K562 (cell line): ENCODE results near the gene PDE2A. TPM values are rescaled to one million over a fixed set of nuclear protein-coding genes. Genes with fewer than 3 reads are reported as not detected.
A peak's percentile ranks its signal among the peaks of the same experiment; 100 is the strongest.

Experiments
- CCAR2 ChIP-seq: fragments of 200-400 bp; formaldehyde crosslinking; IDR thresholded peaks from 2 replicates; pipeline ENCODE4 v1.6.1; 2017; ENCODE audit warnings: mild to moderate bottlenecking, low read depth, low read length
- CSDE1 ChIP-seq, 2 experiments: fragments of 450-650 bp; IDR thresholded peaks; 2 replicates each; pipeline ENCODE4 v1.6.1; 2016; ENCODE audit warnings: mild to moderate bottlenecking in 1 of 2
- EHMT2 ChIP-seq: fragments of 450-650 bp; IDR thresholded peaks from 2 replicates; pipeline ENCODE4 v1.6.1; 2018; ENCODE audit warnings: antibody characterized with exemption
- MIER1 ChIP-seq: fragments of 450-650 bp; IDR thresholded peaks from 2 replicates; pipeline ENCODE4 v1.6.1; 2016; ENCODE audit warnings: antibody characterized with exemption, mild to moderate bottlenecking, low read depth
- RBBP5 ChIP-seq: fragments of 200-600 bp; sonication (generic); IDR thresholded peaks from 2 replicates; pipeline ENCODE4 v1.6.1; 2012; ENCODE audit warnings: borderline replicate concordance, mild to moderate bottlenecking, low read length, control low read depth, inconsistent platforms; ENCODE audit not compliant: insufficient read depth, poor library complexity, severe bottlenecking
- polyA plus RNA-seq, 8 experiments: library from polyadenylated mRNA; depleted of rRNA in 4 of 8; stranded (reverse) in 5 of 8; unstranded in 3 of 8; fragments of >200 nt; fragmentation: Nextera tagmentation in 2 of 8; fragmentation: Illumina TruSeq in 1 of 8; extraction: Ambion mirVana in 2 of 8; extraction: Trizol in 1 of 8; gene quantifications; 2 replicates each; pipeline versions ENCODE4 v1.2.1 to v1.2.3, GENCODE V29; 2011 to 2014; ENCODE audit warnings: inconsistent platforms in 1 of 8, missing spikeins in 1 of 8
- total RNA-seq, 7 experiments: library from RNA; depleted of rRNA in 6 of 7; stranded (reverse); fragments of >200 nt in 6 of 7; fragmentation: Illumina TruSeq in 2 of 7; extraction: Trizol in 2 of 7; gene quantifications; 2 replicates each; pipeline versions ENCODE4 v1.2.1 to v1.2.3, GENCODE V29; 2011 to 2021; ENCODE audit warnings: low replicate concordance in 1 of 7
- TF ChIP-seq, protein P1 (sequence below), 2 experiments: fragments of 450-650 bp; IDR thresholded peaks; 2 replicates each; pipeline ENCODE4 v1.6.1; 2018; ENCODE audit warnings: mild to moderate bottlenecking in 2 of 2, low read depth in 1 of 2; ENCODE audit not compliant: partially characterized antibody in 2 of 2
- TF ChIP-seq, protein P2 (sequence below), 2 experiments: fragments of 450-650 bp; formaldehyde crosslinking in 1 of 2; IDR thresholded peaks; 2 replicates each; pipeline versions ENCODE4 v1.4.0 to v1.6.1; 2014 to 2020; ENCODE audit warnings: mild to moderate bottlenecking in 2 of 2, borderline replicate concordance in 1 of 2, low read depth in 1 of 2
- TF ChIP-seq, protein P3 (sequence below): fragments of 200-800 bp; sonication (Bioruptor generic); IDR thresholded peaks from 2 replicates; pipeline ENCODE4 v1.6.1; 2017; ENCODE audit warnings: missing genetic modification characterization, missing compliant biosample characterization
- TF ChIP-seq, protein P4 (sequence below): sonication (generic); formaldehyde crosslinking; IDR thresholded peaks from 2 replicates; pipeline ENCODE4 v1.8.0; 2022; ENCODE audit warnings: missing genetic modification reagents, mild to moderate bottlenecking, moderate library complexity, borderline replicate concordance

The PDE2A gene
- total and polyA plus RNA-seq, 9 of the 15 experiments (the other 6 are each of a cell fraction or from before 2014, with no cell fraction given), result 0.07 to 15.2 (median 1.6) TPM; not detected in 1

DNA sequence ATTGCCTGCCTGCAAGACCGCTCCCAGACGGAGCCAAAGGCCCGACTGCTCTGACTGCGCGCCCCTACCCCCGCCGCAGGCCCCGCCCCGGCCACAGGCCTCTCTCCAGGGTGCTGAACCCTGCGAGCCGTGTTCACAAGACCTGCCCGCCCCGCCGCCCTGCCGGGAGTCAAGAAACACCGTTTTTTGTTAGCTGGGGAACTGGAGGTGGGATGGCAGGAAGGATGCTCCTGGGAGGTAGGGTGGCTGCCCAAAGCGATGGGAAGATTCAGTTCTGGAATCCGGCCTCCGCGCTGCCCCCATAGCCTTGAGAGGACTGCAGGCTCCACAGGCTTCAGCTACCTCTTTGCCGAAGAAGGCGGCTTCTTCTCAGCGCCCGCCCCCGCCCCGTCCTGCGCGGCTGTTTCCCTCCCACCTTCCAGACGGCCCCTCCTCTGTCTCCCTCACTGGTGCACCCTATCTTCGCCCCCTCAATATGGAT is 2.7 kb upstream of the PDE2A start (continued):
- TF ChIP-seq, protein P1, sequence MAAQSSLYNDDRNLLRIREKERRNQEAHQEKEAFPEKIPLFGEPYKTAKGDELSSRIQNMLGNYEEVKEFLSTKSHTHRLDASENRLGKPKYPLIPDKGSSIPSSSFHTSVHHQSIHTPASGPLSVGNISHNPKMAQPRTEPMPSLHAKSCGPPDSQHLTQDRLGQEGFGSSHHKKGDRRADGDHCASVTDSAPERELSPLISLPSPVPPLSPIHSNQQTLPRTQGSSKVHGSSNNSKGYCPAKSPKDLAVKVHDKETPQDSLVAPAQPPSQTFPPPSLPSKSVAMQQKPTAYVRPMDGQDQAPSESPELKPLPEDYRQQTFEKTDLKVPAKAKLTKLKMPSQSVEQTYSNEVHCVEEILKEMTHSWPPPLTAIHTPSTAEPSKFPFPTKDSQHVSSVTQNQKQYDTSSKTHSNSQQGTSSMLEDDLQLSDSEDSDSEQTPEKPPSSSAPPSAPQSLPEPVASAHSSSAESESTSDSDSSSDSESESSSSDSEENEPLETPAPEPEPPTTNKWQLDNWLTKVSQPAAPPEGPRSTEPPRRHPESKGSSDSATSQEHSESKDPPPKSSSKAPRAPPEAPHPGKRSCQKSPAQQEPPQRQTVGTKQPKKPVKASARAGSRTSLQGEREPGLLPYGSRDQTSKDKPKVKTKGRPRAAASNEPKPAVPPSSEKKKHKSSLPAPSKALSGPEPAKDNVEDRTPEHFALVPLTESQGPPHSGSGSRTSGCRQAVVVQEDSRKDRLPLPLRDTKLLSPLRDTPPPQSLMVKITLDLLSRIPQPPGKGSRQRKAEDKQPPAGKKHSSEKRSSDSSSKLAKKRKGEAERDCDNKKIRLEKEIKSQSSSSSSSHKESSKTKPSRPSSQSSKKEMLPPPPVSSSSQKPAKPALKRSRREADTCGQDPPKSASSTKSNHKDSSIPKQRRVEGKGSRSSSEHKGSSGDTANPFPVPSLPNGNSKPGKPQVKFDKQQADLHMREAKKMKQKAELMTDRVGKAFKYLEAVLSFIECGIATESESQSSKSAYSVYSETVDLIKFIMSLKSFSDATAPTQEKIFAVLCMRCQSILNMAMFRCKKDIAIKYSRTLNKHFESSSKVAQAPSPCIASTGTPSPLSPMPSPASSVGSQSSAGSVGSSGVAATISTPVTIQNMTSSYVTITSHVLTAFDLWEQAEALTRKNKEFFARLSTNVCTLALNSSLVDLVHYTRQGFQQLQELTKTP (IDR thresholded peaks at IDR 0.05; ENCODE audit: low read depth in 1 of 2, partially characterized antibody in 2 of 2), result peak in 1 of 2 experiments; percentile 80
- TF ChIP-seq RBBP5 (no peak), CSDE1 (IDR thresholded peaks at IDR 0.05) (no peak), CCAR2 (no peak), EHMT2 (peak; percentile 97), MIER1 (peak; percentile 96)
- TF ChIP-seq, protein P2, sequence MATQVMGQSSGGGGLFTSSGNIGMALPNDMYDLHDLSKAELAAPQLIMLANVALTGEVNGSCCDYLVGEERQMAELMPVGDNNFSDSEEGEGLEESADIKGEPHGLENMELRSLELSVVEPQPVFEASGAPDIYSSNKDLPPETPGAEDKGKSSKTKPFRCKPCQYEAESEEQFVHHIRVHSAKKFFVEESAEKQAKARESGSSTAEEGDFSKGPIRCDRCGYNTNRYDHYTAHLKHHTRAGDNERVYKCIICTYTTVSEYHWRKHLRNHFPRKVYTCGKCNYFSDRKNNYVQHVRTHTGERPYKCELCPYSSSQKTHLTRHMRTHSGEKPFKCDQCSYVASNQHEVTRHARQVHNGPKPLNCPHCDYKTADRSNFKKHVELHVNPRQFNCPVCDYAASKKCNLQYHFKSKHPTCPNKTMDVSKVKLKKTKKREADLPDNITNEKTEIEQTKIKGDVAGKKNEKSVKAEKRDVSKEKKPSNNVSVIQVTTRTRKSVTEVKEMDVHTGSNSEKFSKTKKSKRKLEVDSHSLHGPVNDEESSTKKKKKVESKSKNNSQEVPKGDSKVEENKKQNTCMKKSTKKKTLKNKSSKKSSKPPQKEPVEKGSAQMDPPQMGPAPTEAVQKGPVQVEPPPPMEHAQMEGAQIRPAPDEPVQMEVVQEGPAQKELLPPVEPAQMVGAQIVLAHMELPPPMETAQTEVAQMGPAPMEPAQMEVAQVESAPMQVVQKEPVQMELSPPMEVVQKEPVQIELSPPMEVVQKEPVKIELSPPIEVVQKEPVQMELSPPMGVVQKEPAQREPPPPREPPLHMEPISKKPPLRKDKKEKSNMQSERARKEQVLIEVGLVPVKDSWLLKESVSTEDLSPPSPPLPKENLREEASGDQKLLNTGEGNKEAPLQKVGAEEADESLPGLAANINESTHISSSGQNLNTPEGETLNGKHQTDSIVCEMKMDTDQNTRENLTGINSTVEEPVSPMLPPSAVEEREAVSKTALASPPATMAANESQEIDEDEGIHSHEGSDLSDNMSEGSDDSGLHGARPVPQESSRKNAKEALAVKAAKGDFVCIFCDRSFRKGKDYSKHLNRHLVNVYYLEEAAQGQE (IDR thresholded peaks at IDR 0.05; ENCODE audit: borderline replicate concordance), result peak; percentile 99
- TF ChIP-seq, protein P2 (CRISPR knock-in tag; IDR thresholded peaks at IDR 0.05; ENCODE audit: low read depth), result peak; percentile 95
- TF ChIP-seq, protein P3, sequence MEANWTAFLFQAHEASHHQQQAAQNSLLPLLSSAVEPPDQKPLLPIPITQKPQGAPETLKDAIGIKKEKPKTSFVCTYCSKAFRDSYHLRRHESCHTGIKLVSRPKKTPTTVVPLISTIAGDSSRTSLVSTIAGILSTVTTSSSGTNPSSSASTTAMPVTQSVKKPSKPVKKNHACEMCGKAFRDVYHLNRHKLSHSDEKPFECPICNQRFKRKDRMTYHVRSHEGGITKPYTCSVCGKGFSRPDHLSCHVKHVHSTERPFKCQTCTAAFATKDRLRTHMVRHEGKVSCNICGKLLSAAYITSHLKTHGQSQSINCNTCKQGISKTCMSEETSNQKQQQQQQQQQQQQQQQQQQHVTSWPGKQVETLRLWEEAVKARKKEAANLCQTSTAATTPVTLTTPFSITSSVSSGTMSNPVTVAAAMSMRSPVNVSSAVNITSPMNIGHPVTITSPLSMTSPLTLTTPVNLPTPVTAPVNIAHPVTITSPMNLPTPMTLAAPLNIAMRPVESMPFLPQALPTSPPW, result peak; percentile 70
- TF ChIP-seq, protein P4, sequence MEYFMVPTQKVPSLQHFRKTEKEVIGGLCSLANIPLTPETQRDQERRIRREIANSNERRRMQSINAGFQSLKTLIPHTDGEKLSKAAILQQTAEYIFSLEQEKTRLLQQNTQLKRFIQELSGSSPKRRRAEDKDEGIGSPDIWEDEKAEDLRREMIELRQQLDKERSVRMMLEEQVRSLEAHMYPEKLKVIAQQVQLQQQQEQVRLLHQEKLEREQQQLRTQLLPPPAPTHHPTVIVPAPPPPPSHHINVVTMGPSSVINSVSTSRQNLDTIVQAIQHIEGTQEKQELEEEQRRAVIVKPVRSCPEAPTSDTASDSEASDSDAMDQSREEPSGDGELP, result peak; percentile 54; the same call in 1 of the 2 replicates
